Endothelial cell of umbilical vein (primary cell): Measurements from ENCODE around the gene FMNL2.

ENCODE experiments used
- CTCF ChIP-seq, 2 donors: IDR thresholded peaks; 1 replicate in 1 of 2; 2 replicates in 1 of 2; pipeline ENCODE4 v1.5.1; 2011; ENCODE audit warnings: low read length in 2 of 2, mild to moderate bottlenecking in 2 of 2, moderate library complexity in 2 of 2, control low read depth in 1 of 2, inconsistent platforms in 1 of 2, low read depth in 1 of 2; ENCODE audit not compliant: insufficient read depth in 1 of 2; ENCODE audit errors: extremely low read depth in 1 of 2
- EZH2 ChIP-seq: IDR thresholded peaks from 2 replicates; pipeline ENCODE4 v1.6.1; 2012; ENCODE audit warnings: borderline replicate concordance, low read depth, mild to moderate bottlenecking, moderate library complexity, low read length, inconsistent platforms; ENCODE audit not compliant: severe bottlenecking
- FOS ChIP-seq: IDR thresholded peaks from 2 replicates; pipeline ENCODE4 v1.6.1; 2011; ENCODE audit warnings: mild to moderate bottlenecking, low read length, moderate library complexity, borderline replicate concordance; ENCODE audit not compliant: insufficient read depth
- GATA2 ChIP-seq: IDR thresholded peaks from 2 replicates; pipeline ENCODE4 v1.7.0; 2011; ENCODE audit warnings: low read depth, mild to moderate bottlenecking, moderate library complexity, mixed read lengths, low read length; ENCODE audit not compliant: insufficient read length, insufficient read depth
- JUN ChIP-seq: IDR thresholded peaks from 2 replicates; pipeline ENCODE4 v1.6.1; 2011; ENCODE audit warnings: borderline replicate concordance, low read depth; ENCODE audit not compliant: insufficient read length, insufficient read depth
- MAX ChIP-seq: IDR thresholded peaks from 2 replicates; pipeline ENCODE4 v1.6.1; 2011; ENCODE audit not compliant: insufficient read depth, insufficient read length
- MYC ChIP-seq: IDR thresholded peaks from one replicate; pipeline ENCODE4 v1.6.1; 2011; ENCODE audit warnings: mild to moderate bottlenecking, low read depth, low read length
- POLR2A ChIP-seq: IDR thresholded peaks from 2 replicates; pipeline ENCODE4 v1.6.1; 2012; ENCODE audit warnings: low read depth, mild to moderate bottlenecking, control low read depth, low read length
- POLR2AphosphoS5 ChIP-seq: IDR thresholded peaks from 2 replicates; pipeline ENCODE4 v1.6.1; 2012; ENCODE audit warnings: low read depth, mild to moderate bottlenecking, control low read depth, low read length, moderate library complexity; ENCODE audit not compliant: insufficient read depth

GRCh38 chr2:152433289-152433688, 98.3 kb downstream of the FMNL2 start:
- TF ChIP-seq CTCF (IDR thresholded peaks at IDR 0.05; ENCODE audit: extremely low read depth in 1 of 2, insufficient read depth in 1 of 2, low read depth in 1 of 2, low read length in 2 of 2) (no peak), JUN (no peak), POLR2A (no peak), EZH2 (no peak), FOS (no peak), GATA2 (no peak), POLR2AphosphoS5 (no peak), MAX (no peak), MYC (no peak)
